Forelimb muscle (tissue), 1 donor: ENCODE measurements around the gene AWAT2. TPM values are rescaled to one million over a fixed set of nuclear protein-coding genes. Genes with fewer than 3 reads are reported as not detected.

Experiments
- DNase-seq: peaks from one replicate; pipeline ENCODE4 v3.0.0-alpha.2; 2013; ENCODE audit warnings: low read depth
- polyA plus RNA-seq: library from polyadenylated mRNA; unstranded; fragments of 120-200 nt; gene quantifications from one replicate; pipeline ENCODE4 v1.2.1, GENCODE V29; 2013; ENCODE audit not compliant: insufficient read length

Gene AWAT2
- polyA plus RNA-seq, result not detected

GRCh38 chrX:70049925-70050324 is at the start of gene AWAT2:
Gene AWAT2, minus strand, starts transcription at chrX:70049938. Its CDS starts 6 bp downstream, at chrX:70049932.
- DNase-seq, result no peak

- no peak for DNase-seq
Observed at GRCh38 chrX:70096052-70096451, 46.3 kb upstream of the AWAT2 start.

GRCh38 chrX:70092247-70092646 is 42.5 kb upstream of the AWAT2 start:
- no peak for DNase-seq

DNA sequence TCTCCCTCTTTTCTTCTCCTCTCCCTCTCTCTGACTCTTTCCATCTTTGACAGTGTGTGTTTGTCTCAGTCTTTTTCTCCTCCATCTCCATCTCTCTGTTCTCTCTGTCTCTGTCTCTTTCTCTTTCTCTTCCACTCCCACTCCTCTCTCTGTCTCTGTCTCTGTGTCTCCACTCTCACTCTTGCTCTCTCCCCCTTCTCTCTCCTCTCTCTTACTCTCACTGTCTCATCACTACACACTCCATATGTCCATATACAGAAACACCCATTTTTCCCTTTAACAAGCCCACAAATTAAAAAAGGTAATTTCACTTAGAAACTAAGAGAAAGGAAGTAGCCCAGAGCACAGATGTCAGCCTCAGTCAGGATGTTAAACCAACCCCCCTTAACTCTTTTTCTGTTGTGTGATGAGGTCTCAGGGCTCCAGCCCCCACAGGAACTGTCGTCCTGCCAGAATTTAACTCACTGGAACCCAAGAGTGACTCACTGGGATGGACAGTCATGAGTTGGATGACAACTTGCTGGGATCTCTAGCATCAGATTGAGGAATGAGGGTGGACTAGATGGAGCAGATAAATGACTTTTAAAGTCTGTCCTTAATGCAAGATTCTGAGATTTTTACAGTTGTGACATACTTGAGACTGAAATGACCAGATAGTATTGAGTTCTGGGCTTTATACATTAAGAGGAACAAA is 40.0 kb upstream of the AWAT2 start:
- DNase-seq, result no peak

DNA sequence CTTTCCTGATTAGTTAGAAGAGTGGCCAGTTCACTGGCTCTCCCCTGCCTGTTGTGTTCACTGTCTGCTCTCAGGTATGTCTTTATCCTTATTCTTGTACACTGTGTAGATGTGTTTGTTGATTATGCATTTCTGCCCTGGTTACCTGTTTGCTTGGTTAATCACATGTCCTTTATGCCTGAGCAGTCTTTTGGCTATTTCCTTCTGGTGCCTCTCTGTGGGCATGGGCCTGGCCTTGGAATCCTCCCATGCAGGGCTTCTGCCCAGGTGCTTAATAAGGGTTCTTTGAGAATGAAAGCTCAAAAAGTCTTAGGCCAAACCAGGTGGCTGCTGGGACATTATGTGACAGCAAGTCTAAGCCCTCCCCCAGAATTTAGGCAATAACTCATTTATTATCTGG is 39.0 kb upstream of the AWAT2 start:
- no peak for DNase-seq

- DNase-seq, result no peak
Observed at GRCh38 chrX:70087857-70088630, 38.3 kb upstream of the AWAT2 start.

- no peak for DNase-seq
Observed at GRCh38 chrX:70084592-70085240, 35.0 kb upstream of the AWAT2 start.

DNA sequence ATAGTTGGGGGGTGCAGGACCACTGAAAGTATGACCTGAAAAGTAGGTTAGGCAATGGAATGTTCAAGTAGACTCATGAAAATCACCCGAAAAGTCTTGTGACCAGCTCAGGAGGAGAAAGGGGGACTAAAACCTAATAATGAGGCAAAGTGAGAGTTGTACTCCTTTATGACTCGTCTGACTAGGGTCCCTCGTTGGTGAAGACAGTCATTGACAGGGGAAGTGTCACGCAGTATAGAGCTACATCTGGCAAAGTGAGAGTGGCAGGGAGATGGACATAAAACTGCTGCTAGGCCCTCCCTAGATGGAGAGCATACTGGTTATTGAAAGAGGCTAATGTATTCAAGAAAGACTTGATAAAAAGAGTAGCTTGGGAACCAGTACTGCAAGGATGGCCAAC is 33.0 kb upstream of the AWAT2 start:
- no peak for DNase-seq

- DNase-seq, result no peak
Observed at GRCh38 chrX:70079870-70080269, 30.1 kb upstream of the AWAT2 start.

DNA sequence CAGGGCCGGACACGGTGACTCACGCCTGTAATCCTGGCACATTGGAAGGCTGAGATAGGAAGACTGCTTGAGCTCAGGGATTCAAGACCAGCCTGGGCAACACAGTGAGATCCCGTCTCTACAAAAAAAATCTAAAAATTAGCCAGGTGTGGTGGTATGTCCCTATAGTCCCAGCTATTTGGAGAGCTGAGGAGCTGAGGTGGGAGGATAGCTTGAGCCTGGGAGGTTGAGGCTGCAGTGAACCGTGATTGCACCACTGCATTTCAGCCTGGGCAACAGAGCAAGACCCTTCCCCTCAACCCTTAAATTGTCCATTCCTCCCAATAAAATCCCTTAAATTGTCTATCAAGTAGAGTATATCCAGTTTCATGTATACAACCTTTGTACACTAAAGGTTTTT is 29.6 kb upstream of the AWAT2 start:
- DNase-seq, result no peak

- no peak for DNase-seq
Observed at GRCh38 chrX:70066646-70067045, 16.9 kb upstream of the AWAT2 start.

GRCh38 chrX:70062961-70063550 is 13.3 kb upstream of the AWAT2 start:
- no peak for DNase-seq

- DNase-seq, result no peak
Observed at GRCh38 chrX:70062076-70062475, 12.3 kb upstream of the AWAT2 start, which contains the start of gene OTUD6A. Gene OTUD6A, plus strand, starts transcription at chrX:70062457. Its CDS starts 68 bp downstream, at chrX:70062525.

DNA sequence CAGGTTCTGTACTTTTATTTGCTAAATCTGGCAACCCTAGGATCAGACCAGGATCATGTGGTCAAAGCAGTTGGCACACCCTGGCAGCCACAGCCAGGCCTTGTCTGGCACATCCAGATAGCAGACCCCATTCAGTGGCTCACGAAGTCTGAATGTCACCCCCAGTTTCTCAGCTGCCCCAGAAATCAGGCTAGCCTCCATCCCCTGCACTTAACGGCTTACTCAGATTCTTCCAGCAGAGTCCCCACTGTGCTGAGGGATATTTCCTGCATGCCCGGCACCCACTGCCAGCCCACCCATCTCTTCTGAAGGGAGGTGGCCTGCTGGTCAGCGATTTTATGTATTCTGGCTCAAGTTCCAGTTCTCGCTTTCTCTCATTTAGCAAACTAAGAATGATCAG is 4.7 kb upstream of the AWAT2 start:
- no peak for DNase-seq

- DNase-seq, result no peak
Observed at GRCh38 chrX:70052895-70053615, 3.3 kb upstream of the AWAT2 start.

DNA sequence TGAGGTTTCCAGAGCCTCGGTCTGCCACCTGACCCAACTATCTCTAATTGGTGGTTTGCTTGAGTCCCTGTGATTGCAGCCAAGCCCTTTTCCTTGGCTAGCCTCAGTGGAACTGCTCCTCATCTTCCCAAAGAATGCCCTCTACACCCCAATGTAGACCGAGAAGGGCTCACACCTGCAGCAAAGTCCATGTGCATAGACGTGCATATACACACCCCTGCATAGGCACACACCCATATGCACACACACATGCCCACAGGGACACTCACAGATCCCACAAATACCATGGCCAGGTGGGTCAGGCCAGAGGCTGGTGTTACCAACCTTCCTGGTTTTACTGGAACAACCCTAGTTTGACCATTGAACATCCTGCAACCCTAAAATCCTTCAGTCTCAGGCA is 332 bp downstream of the AWAT2 start:
- DNase-seq, result no peak

- no peak for DNase-seq
Observed at GRCh38 chrX:70046978-70047377, 2.8 kb downstream of the AWAT2 start.

GRCh38 chrX:70044541-70045245 is 5.0 kb downstream of the AWAT2 start:
- no peak for DNase-seq

GRCh38 chrX:70043685-70044084 is 6.1 kb downstream of the AWAT2 start:
- DNase-seq, result no peak

GRCh38 chrX:70042399-70043371 is 7.1 kb downstream of the AWAT2 start:
- DNase-seq, result no peak
